Tibial nerve (tissue), 3 donors: Measurements from ENCODE around the gene PGC.

Experiments
- CTCF ChIP-seq, 5 experiments: fragments of 200-600 bp in 3 of 5; fragments of 450-650 bp in 2 of 5; sonication (generic) in 3 of 5; IDR thresholded peaks; one replicate each; pipeline ENCODE4 v1.5.1; 2016 to 2019; ENCODE audit warnings: antibody characterized with exemption in 5 of 5, mild to moderate bottlenecking in 3 of 5, moderate library complexity in 2 of 5
- POLR2A ChIP-seq, 2 donors: fragments of 450-650 bp; IDR thresholded peaks; one replicate each; pipeline ENCODE4 v1.6.1; 2017; ENCODE audit warnings: antibody characterized with exemption in 2 of 2, mild to moderate bottlenecking in 2 of 2, moderate library complexity in 2 of 2

- TF ChIP-seq POLR2A (IDR thresholded peaks at IDR 0.05) (no peak), CTCF (IDR thresholded peaks at IDR 0.05) (no peak)
Measured at GRCh38 chr6:41709375-41709774, 37.8 kb downstream of the PGC start.
